ENCODE results near the gene CHPF2.

GRCh38 chr7:151238924-151239836, 6.9 kb downstream of the CHPF2 start:
- TF ChIP-seq, protein P1, sequence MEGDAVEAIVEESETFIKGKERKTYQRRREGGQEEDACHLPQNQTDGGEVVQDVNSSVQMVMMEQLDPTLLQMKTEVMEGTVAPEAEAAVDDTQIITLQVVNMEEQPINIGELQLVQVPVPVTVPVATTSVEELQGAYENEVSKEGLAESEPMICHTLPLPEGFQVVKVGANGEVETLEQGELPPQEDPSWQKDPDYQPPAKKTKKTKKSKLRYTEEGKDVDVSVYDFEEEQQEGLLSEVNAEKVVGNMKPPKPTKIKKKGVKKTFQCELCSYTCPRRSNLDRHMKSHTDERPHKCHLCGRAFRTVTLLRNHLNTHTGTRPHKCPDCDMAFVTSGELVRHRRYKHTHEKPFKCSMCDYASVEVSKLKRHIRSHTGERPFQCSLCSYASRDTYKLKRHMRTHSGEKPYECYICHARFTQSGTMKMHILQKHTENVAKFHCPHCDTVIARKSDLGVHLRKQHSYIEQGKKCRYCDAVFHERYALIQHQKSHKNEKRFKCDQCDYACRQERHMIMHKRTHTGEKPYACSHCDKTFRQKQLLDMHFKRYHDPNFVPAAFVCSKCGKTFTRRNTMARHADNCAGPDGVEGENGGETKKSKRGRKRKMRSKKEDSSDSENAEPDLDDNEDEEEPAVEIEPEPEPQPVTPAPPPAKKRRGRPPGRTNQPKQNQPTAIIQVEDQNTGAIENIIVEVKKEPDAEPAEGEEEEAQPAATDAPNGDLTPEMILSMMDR (conservative IDR thresholded peaks at IDR 0.05; ENCODE audit: low read depth in 2 of 2), result no peak
- TF ChIP-seq EZH2 (IDR thresholded peaks at IDR 0.05; ENCODE audit: low read depth, unreplicated experiment) (no peak), REST (IDR thresholded peaks at IDR 0.05; ENCODE audit: unreplicated experiment) (no peak)

Measured in GM23338 (cell line).